ENCODE data around the gene PPP1R13B.

The PPP1R13B gene

GRCh38 chr14:103737432-103738045 lies 109.8 kb downstream of the PPP1R13B start:
- Mint-ChIP-seq H3K36me3 (ENCODE audit: low read depth) (peaks cover 47% of the 10 kb centered on the region), H3K9me3 (no peaks in the 10 kb centered on the region), H3K27ac (peak overlapping the region; percentile 81), H3K4me3 (no peak overlapping the region), H3K4me1 (peaks cover 14% of the 10 kb centered on the region), H3K27me3 (ENCODE audit: low read depth, poor library complexity) (peaks cover 3% of the 10 kb centered on the region)
- no peak for DNase-seq
- TF ChIP-seq, protein P1, sequence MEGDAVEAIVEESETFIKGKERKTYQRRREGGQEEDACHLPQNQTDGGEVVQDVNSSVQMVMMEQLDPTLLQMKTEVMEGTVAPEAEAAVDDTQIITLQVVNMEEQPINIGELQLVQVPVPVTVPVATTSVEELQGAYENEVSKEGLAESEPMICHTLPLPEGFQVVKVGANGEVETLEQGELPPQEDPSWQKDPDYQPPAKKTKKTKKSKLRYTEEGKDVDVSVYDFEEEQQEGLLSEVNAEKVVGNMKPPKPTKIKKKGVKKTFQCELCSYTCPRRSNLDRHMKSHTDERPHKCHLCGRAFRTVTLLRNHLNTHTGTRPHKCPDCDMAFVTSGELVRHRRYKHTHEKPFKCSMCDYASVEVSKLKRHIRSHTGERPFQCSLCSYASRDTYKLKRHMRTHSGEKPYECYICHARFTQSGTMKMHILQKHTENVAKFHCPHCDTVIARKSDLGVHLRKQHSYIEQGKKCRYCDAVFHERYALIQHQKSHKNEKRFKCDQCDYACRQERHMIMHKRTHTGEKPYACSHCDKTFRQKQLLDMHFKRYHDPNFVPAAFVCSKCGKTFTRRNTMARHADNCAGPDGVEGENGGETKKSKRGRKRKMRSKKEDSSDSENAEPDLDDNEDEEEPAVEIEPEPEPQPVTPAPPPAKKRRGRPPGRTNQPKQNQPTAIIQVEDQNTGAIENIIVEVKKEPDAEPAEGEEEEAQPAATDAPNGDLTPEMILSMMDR (IDR thresholded peaks at IDR 0.05) = no peak

DNA sequence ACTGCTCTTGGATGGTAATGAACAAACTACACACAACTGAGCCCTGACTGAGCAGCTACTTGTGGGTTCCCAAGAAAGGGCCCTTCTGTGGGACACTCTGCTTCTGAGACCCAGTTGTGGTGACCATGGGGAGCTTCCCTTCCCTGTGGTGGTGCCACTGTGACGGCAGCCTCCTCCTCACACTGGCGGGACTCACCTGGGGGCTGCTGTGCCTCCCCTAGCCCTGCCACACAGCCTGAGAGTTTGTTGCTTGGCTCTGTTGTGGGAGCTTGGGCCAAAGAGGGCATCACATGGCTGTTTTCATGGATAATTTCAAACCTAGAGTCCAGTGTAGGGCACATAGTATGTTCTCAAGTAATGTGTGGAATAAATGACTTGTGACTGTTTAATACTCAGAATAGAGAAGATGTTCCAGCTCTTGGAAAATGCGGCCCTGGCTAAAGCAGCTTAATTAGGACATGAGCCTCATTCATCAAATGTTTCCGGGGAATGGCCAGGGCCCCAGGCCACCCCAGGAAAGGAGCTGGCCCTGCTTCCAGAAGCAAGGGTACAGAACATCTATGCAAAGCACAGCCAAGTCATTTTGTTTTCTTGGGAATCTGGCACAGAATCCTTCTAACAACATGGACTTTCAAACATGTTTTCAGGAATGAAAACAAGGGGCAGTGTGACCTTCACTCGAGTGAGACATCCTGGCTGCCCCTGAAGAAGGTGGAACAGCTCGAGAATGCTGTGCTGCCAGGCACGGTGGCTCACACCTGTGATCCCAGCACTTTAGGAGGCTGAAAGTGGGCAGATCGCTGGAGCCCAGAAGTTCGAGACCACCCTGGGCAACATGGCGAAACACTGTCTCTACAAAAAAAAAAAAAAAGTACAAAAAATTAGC lies 110.6 kb downstream of the PPP1R13B start:
- Mint-ChIP-seq H3K9me3 (no peaks in the 10 kb centered on the region), H3K4me3 (no peak overlapping the region), H3K27me3 (ENCODE audit: low read depth, poor library complexity) (peaks cover 3% of the 10 kb centered on the region), H3K36me3 (ENCODE audit: low read depth) (peaks cover 46% of the 10 kb centered on the region), H3K27ac (no peak overlapping the region), H3K4me1 (peaks cover 14% of the 10 kb centered on the region)
- no peak for DNase-seq
- TF ChIP-seq, protein P1 (IDR thresholded peaks at IDR 0.05) = no peak

GRCh38 chr14:103735815-103736545 lies 111.4 kb downstream of the PPP1R13B start:
- Mint-ChIP-seq H3K4me3 (no peak overlapping the region), H3K9me3 (no peaks in the 10 kb centered on the region), H3K4me1 (peaks cover 14% of the 10 kb centered on the region), H3K27me3 (ENCODE audit: low read depth, poor library complexity) (peaks cover 3% of the 10 kb centered on the region), H3K27ac (peak overlapping the region; percentile 77), H3K36me3 (ENCODE audit: low read depth) (peaks cover 39% of the 10 kb centered on the region)
- no peak for DNase-seq
- TF ChIP-seq, protein P1 (IDR thresholded peaks at IDR 0.05) = no peak

GRCh38 chr14:103735439-103735814 lies 111.9 kb downstream of the PPP1R13B start:
- TF ChIP-seq, protein P1 (IDR thresholded peaks at IDR 0.05) = no peak
- peaks cover 14% of the 10 kb centered on the region for H3K4me1 Mint-ChIP-seq
- peaks cover 35% of the 10 kb centered on the region for H3K36me3 Mint-ChIP-seq (ENCODE audit: low read depth)
- no peak for DNase-seq
- no peak overlapping the region for H3K27ac Mint-ChIP-seq
- peaks cover 3% of the 10 kb centered on the region for H3K27me3 Mint-ChIP-seq (ENCODE audit: low read depth, poor library complexity)
- no peak overlapping the region for H3K4me3 Mint-ChIP-seq
- no peaks in the 10 kb centered on the region for H3K9me3 Mint-ChIP-seq

DNA sequence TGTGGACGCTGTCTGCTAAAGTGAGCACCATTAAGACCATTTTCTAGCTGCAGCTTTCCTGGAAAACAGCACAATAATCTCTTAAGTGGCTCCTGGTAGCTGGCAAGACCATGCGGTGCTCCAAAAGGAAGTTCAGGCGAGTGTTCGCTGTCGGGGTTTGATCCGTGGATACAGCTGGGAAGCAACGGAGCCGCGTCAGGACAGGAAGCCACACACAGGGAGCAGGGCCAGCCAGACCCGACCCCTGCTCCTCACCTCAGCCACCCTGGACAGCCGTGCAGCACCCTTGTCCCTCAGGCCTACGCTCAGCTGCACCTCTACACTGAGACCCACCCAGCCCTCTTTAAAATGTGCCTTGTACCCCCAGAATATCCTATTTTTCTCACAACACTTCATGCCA lies 112.4 kb downstream of the PPP1R13B start:
- H3K9me3 Mint-ChIP-seq = no peaks in the 10 kb centered on the region
- H3K4me3 Mint-ChIP-seq = no peak overlapping the region
- DNase-seq = no peak
- TF ChIP-seq, protein P1 (IDR thresholded peaks at IDR 0.05) = no peak
- peak overlapping the region; percentile 87 for H3K27ac Mint-ChIP-seq
- H3K4me1 Mint-ChIP-seq = peaks cover 14% of the 10 kb centered on the region
- peaks cover 33% of the 10 kb centered on the region for H3K36me3 Mint-ChIP-seq (ENCODE audit: low read depth)
- H3K27me3 Mint-ChIP-seq (ENCODE audit: low read depth, poor library complexity) = peaks cover 3% of the 10 kb centered on the region
